HG03460 (cell line): ENCODE data around the gene SLC9B2.

Experiments used
- ATAC-seq: cut with Tn5 transposase; IDR thresholded peaks from one replicate; pipeline ENCODE4 v1.9.1; 2021; ENCODE audit not compliant: unreplicated experiment

SLC9B2 gene

GRCh38 chr4:103075894-103076746 lies 441 bp downstream of the SLC9B2 start:
- peak; percentile 51 for ATAC-seq

GRCh38 chr4:103075435-103075893 lies 1.1 kb downstream of the SLC9B2 start:
- ATAC-seq = no peak

GRCh38 chr4:103074744-103075434 lies 1.7 kb downstream of the SLC9B2 start:
- no peak for ATAC-seq

DNA sequence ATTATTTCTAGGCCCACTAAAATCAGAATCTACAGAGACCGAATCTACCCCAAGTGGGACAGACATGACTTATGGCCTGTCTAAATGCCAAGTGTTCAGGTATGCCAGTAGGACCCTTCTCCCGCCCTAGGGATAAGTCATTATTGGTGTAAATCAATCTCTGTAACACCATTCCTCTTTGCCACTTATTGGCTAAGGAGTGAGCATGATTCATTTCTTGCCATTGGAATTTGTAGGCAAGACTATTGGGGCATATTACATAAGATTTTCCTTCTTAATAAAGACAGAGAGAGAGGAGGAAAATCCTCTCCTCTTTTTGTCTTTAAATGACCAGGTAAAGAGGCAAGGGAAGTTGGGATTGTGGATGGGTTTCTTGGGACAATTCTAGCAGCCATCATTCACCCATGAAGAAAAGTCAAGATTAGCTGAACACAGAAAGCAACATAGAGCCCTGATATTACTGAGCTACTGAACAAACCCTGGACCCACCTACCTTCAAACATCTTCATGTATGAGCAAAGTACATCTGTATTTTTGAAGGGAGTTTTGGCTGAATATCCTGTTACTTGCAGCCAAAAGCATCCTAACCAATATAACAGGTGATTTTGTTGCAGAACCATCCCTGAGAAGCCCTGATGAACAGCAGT lies 2.6 kb downstream of the SLC9B2 start:
- no peak for ATAC-seq

DNA sequence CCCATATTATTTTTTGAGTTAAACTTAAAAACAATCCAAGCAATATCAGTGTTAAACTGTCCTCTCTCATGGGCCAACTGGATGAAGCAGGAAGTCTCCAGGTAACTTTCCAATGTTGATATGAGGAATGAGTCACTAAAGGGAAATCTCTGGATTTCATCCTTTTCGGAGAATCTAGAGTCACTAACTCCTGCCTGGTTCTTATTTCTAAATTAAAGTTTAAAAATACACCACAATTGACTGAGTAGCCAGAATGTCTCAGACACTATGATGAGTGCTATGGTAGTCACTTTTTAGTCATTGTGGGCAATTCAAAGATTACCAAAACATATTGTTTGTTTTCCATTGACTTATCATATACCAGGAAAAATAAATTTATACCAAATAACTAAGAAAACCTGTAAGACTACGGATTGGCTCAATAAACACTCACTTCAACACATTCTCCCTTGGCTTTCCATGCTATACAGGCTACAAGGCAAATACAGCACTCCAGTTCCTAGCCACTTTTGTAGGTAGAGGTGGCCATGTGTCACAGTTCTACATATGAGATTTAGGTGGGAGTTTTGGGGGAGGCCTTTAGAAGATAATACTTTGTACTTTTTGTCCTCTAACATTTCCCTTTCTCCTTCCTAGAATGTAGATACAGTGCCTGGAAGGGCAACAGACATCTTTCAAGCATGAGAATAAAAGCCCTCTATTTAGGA lies 8.6 kb downstream of the SLC9B2 start:
- ATAC-seq = no peak

- ATAC-seq = no peak
These were observed 16.0 kb downstream of the SLC9B2 start for GRCh38 chr4:103060453-103061148.

DNA sequence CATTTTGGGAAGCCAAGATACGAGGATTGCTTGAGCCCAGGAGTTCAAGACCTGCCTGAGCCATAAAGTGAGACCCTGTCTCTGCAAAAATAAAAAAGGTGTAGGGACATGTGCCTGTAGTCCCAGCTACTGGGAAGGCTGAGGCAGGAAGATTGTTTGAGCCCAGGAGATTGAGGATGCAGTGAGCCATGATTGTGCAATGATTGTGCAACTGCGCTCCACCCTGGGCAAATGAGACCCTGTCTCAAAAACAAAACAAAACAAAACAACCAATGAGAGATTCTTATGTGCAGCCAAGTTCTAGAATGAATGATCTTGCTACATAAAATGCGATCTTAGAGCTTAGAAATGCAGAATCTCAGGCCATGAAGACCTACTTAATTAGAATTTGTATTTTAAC lies 22.5 kb downstream of the SLC9B2 start:
- ATAC-seq = no peak

DNA sequence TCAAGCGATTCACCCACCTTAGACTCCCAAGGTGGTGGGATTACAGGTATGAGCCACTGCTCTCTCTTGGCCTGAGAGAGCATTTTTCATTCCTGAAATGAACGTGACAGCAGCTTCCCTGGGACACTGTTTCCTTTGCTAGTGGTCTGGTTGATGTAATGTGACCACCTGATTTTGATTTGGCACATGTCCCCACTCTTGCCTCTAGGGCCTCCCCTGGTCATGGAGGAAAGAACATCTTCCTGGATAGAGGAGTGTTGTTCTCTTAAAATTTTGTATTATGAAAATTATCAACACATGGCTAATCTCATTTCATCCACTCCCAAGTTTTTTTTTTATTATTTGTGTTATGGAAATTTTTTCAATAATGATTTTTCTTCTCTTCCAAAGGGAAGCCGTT lies 23.8 kb downstream of the SLC9B2 start:
- ATAC-seq = no peak

DNA sequence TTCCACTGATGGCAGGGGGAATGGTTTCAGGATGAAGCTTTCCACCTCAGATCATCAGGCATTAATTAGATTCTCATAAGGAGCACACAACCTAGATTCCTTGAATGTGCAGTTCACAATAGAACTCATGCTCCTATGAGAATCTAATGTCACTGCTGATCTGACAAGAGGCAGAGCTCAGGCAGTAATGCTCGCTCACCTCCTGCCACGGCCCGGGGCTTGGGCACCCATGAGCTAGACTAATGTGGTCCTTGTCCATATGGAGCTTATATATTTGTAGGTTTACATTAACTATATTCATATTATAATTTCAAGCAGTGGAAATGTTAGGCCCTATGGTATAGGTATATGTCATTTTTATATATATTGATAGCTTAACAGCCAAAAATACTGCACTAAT lies 24.4 kb downstream of the SLC9B2 start:
- ATAC-seq = no peak

- no peak for ATAC-seq
These were observed 25.7 kb downstream of the SLC9B2 start for GRCh38 chr4:103050736-103051436.

GRCh38 chr4:103046416-103047290 lies 29.9 kb downstream of the SLC9B2 start:
- peak; percentile 90 for ATAC-seq

GRCh38 chr4:103044183-103044582 lies 32.4 kb downstream of the SLC9B2 start:
- ATAC-seq = no peak

- ATAC-seq = no peak
These were observed 40.4 kb downstream of the SLC9B2 start for GRCh38 chr4:103036169-103036568.

- no peak for ATAC-seq
These were observed 44.0 kb downstream of the SLC9B2 start for GRCh38 chr4:103032574-103032973.

DNA sequence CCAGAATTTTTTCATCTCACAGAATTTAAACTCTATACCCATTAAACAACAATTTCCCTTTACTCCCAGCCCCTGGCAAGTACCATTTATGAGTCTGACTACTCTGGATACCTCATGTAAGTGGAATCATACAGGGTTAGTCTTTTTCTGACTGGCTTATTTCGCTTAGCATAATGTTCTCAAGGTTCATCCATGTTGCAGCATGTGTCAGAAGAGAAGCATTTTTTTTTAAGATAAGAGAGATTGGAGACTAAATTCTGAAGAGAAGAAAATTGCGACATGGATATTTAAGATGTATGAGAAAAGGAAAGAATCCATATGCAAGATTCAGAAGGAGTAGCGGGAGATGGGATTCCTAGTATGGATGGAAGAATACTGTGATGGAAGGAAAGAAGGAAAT lies 45.8 kb downstream of the SLC9B2 start:
- ATAC-seq = no peak

DNA sequence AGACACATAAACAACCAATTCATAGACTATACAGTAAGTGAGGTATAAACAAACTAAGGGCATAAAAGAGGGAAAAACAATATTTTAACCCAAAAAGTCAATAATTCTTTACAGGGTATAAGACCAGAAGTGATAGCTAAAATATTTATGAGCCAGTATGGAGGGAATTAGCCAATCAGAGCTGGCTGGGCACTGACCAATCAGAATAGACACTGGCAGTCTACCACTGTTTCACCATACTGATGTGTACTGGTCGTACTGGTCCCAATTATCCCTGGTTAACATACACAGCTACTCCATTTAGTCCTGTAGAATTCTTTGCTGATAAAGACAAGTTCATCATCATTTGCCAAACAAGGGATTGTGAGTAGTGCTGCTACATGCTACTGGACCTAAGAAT lies 47.3 kb downstream of the SLC9B2 start:
- ATAC-seq = no peak

GRCh38 chr4:103026868-103027267 lies 49.7 kb downstream of the SLC9B2 start:
- ATAC-seq = no peak

- no peak for ATAC-seq
These were observed 51.6 kb downstream of the SLC9B2 start for GRCh38 chr4:103024996-103025395.

- no peak for ATAC-seq
These were observed 55.4 kb downstream of the SLC9B2 start for GRCh38 chr4:103021120-103021519.
